ENCODE data around the gene GPR34.
"Not testable (repeated sequence)": the region's sequence is repeated elsewhere in the genome, so short reads cannot be mapped to it uniquely, and the experiment has no call there.

The GPR34 gene, protein sequence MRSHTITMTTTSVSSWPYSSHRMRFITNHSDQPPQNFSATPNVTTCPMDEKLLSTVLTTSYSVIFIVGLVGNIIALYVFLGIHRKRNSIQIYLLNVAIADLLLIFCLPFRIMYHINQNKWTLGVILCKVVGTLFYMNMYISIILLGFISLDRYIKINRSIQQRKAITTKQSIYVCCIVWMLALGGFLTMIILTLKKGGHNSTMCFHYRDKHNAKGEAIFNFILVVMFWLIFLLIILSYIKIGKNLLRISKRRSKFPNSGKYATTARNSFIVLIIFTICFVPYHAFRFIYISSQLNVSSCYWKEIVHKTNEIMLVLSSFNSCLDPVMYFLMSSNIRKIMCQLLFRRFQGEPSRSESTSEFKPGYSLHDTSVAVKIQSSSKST

DNA sequence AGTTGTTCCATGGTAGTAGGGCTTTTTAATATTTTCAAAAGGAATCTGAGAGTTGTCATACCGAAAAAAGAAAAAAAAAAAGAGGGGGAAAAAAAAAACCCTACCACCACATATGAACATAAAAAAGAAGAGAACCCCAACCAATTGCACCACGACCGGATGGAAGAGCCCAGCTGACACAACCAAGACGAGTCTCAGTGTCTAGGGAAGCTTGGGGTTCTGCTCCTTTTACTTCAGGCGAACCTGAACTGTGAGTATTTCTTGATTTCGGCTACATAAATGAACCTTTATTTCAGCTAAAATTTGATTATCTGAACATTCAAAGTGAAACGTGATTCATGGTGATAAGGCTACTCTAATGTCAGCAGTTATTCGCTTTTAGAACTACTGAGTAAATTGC is at the start of gene GPR34:
TSS of gene GPR34 (plus strand) at position 139 of the 400 bp plus-strand sequence. CDS start 6,661 bp downstream, outside the sequence.
- no peak for DNase-seq (ENCODE audit: low read depth in 2 of 2)

DNA sequence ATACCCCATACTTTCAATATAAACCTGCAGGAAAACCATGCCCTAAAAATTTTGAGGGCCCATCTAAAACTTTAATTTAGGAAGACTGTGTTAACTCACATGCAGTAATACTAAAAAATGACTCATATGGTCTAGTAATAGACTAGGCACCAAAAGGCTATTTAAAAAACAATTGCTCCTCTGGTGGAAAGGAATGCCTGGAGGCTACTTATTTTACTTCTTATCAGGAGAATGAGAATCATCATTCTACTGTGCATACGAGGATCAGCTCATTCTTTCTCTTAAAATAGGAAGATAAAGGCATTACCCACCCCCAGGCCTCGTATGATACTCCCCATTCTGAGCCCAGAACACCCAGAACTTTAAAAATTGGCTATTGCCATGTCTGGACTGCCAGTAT is 42.6 kb upstream of the GPR34 start:
- not testable (repeated sequence) for DNase-seq (ENCODE audit: low read depth in 2 of 2)

DNA sequence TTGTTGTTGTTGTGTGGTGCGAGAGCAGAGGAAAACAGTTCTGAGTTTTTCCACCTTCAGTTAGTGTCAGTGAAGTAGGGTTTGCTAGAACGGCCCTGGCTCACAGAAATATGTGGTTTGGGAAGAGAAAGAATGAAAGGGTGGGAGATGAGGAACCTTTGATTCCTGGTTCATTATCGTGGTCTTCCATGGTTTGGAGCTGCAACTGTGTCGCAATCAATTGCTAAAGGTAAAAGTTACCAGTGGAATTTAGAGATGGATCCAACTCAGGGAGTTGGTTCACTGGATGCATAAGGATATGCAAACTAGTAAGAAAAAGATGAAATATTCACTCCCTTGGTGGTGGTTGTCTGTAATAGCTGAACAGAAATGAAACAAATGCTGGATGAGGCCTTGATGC is 35.6 kb upstream of the GPR34 start:
- DNase-seq (ENCODE audit: low read depth in 2 of 2), result no peak

DNA sequence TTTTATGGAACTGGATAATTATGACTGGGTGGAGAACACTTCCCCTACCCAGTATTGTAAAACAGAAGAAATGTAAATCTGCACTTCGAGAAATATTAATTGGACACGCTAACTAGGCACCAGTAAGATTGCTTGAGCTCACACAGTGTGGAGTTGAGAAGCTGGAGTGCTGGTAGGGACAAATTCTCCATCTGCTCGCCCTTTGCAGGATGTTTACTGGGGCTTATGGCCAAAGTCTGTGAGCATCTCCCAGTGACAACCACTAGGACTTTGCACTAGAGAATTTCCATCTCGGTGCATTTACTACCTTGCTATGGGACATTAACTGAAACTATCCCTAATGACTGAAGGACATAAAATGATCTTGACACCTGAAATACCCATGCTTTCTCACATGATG is 33.7 kb upstream of the GPR34 start:
- DNase-seq (ENCODE audit: low read depth in 2 of 2), result no peak

DNA sequence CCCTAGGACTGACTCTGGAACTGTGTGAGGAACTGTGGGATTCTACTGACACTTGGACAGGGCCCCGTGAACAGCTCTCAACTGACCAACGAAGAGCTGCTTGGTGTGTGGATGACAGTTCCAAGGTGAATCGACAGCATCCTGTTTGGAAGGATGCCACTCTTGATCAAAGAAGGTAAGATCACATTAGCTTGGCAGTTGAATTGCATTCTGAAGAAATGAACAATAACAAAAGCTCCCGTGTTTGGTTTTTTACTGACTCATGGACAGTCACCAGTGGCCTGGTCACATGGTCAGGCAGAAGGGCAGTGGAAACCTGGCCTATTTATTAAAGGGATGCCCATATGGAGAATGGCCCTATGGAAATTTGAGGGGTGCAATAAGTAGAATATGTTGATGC is 33.1 kb upstream of the GPR34 start:
- DNase-seq (ENCODE audit: low read depth in 2 of 2), result no peak

DNA sequence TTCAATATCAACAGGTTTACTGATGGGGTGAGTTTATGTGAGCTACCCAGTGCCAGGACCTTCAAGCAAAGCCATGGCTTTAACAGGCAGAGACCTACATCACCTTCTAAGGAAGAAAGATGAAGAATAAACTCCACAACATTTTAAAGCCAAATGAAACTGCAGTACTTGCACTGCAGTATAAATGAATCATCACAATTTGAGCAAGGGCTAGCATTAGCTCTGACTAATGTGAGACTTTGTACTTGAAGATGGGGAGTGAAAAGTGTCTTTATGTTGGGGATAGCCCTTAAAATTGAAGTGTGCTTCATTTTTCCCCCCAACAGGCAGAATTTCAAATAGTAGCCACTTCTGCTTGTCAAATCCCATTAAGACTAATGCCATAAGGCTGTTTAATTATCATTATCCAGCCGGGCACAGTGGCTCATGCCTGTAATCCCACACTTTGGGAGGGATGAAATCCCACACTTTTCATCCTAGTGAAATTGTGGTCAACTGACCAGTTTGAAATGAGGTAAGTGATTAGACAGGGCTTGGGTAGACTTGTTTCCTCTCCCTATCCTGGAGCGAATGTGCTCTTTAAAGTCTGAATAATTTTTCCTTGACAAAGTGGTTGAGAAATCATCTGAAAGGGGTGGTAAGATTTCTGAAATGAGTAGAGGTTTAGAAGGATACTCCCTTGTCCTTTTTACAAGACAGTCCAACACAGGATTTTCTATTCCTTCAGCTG is 27.2 kb upstream of the GPR34 start:
- no peak for DNase-seq (ENCODE audit: low read depth in 2 of 2)

DNA sequence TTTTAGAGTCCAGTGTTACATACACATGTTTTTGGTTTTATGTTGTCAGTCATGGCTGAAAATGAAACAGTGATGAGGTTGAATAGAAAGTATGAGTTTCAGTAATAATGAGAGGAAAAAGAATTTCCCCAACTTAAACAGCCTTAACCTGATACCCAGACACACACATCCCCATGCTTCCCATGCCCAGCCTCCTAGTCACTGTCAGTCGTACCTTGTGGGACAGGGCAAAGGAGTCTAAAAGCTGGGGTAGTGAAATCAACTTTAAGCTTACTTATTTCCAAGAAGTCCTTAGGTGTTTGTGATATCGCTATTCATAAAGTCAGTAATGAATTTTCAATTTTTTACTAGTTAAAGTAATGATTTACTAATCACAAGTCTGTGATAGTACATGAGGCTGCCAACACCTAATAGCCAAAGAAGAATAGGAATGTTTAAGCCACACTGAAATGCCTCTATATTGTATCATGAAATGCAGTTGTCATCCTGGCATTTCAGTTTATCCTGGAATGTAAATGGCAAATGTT is 24.3 kb upstream of the GPR34 start:
- no peak for DNase-seq (ENCODE audit: low read depth in 2 of 2)

DNA sequence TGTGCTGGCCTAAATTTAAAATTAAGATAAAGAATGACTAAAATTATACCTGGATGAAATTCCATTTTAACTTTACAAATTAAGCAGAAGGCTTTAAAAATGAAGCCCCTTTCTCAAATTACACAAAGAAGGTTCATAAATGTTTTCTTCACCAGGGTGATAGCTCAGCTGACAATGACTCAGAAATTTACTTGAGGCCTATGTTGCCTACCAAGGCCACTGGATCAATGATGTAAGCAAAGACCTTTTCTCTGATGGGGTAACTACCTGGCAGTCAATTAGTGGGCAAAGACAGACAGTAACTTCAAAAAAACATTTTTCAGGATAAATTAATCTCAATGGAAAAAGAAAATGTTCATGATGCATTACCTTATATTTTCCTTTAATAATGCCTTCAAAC is 23.9 kb upstream of the GPR34 start:
- no peak for DNase-seq (ENCODE audit: low read depth in 2 of 2)

DNA sequence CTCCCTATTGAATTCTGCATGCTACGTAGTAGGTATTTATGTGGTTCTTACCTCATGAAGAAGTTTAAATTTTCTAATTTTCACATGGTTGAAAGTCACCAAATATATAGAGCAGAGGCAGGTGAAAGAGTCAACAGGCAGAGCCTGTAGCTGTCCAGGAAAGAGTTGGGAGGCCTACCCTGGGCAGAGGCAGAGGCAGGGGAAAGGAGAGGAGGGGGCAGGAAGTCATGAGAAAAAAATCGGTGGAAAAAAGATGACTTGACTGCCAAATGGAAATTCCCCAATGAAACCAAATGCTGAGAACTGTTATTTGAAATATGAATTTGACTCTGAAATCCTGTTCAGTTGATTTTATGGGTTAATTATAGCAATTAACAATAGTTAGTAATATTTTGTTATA is 23.1 kb upstream of the GPR34 start:
- no peak for DNase-seq (ENCODE audit: low read depth in 2 of 2)

DNA sequence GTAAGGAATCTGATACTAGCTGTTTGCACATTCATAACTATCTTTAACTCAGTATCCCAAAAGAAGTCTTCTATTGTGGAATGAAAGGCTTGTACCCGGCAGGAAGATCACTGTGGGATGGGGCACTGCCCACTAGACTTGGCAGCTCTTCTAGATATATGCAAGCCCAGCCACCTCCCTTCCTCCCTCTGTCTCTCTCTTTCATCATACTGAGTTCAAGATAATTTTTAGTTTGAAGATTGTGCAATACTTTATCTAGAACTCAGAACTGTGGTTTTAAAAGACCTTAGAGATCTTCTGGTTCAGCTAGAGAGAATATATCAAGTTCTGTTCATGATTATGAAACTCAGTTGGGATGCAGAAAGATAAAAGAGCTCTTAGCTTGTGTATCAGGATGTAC is 22.5 kb upstream of the GPR34 start:
- DNase-seq (ENCODE audit: low read depth in 2 of 2), result no peak

DNA sequence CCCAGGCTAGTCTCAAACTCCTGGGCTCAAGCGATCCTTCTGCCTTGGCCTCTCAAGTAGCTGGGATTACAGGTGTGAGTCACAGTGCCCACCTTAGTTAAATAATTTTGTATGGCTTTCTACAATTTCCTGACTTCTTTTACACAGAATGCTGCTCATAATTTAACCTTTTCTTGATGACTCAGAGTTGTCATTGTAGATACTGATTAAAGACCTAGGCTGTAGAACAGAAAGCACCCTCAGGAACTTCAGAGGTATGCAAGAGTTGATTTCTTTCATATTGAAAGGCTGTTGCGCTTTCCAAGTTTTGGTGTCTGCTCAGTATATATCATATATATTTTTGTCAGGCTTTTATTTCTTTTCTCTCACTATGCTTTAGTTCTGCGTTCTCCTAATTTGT is 21.1 kb upstream of the GPR34 start:
- DNase-seq (ENCODE audit: low read depth in 2 of 2), result no peak

DNA sequence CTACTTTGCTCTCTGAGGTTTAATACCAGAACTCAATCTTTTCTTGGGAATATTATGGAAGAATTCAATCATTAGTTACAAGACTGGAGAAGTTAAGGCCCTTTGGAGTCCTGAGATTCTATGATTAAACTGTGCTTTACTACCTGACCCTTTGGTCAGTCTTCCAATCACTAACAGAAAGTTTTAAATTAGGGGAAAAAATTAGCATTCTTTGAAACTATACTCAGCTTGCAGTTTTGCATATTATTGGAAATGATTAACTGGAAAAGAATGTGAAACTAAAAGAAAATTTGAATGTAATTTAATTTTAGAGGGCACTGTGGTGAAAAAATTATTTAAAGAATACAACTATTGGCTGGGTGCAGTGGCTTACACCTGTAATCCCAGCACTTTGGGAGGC is 18.7 kb upstream of the GPR34 start:
- no peak for DNase-seq (ENCODE audit: low read depth in 2 of 2)

DNA sequence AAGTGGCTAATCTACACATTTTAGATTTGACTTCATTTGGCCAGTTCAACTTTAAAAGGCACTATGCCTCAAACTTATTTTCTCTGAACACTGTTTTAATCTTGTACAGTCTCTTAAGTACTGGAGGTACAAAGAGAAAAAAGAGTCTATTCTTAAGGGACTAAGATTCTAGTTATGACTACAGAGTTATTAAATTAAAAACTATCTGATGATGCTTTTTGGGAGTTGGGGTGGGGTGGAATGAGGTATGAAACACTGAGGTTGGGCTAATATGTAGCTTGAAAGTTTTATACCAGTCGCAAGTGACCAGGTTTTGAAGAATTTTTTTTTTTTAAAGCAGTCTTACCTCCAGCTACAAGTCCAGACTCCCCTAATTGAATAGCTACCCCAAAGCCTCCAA is 17.7 kb upstream of the GPR34 start:
- DNase-seq (ENCODE audit: low read depth in 2 of 2), result no peak

DNA sequence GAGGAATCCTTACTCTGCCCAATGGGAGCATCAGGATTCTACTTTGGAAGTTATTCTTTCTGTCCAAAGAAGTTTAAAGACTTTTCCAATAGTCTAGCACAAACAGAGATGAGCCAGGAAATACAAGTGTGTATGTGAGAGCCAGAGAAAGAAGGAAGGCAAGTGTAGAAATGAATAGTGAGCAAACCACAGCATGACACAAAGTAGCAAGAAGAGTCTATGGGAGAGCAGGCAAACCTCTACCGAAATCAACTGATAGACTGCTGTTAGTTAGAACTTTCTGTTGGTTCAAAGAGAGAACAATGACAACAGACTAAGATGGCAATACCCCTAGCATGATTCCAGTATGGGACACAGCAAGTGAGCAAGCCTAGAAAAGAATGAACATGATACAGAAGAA is 16.1 kb upstream of the GPR34 start:
- DNase-seq (ENCODE audit: low read depth in 2 of 2), result no peak

DNA sequence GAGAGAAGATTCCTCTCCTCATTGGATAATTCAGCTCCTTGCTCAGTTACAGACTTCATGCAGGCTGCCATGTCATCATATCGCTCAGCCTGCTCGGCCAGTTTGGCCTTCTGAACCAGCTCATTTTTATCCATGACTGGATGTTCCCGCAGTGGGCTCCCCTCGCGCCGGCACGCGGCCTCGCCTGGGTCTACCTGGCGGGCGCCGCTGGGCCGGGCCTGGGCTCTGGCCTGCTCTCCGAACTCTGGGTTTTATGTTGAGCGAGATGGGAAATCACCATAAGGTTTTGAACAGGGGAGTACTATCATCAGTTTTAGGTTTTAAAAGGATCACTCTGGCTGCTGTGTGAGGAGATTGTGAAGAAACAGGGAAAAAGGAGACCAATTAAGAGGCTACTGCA is 12.4 kb upstream of the GPR34 start:
- not testable (repeated sequence) for DNase-seq (ENCODE audit: low read depth in 2 of 2)

DNA sequence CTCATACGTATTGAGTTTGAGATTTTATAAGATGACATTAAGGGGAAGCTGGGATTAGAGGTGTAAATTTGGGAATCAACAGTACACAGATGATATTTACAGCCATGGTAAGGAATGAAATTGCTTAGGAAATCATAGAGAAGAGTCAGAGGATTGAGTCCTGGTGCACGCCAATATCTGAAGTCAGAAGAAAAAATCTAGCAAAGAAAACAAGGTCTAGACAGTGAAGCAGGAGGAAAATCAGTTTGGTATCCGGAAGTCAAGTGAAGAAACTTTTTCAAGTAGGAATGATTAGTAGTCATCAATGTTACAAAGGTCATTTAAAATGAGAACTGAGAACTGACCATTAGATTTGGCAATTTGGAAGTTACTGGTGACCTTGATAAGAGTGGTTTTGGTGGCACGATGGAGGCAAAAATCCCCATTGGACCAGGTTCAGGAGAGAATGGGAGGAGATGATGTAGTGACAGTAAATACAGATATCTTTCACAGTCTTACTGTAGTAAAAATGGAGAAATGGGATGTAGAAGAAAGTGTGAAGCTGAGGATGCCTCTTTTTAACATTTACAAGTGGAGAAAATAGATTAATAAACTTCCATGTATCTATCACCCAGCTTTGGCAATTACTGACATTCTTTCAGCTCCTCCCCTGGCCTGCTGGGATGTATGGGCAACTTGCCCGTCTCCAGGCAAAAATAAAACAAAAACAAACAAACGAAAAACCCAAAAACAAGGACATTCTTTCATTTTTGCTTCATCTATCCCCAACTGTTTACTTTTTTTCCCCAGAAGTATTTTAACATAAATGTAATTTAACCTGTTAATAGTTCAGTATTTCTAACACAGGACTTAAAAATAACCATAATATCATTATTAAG is 11.4 kb upstream of the GPR34 start:
- DNase-seq (ENCODE audit: low read depth in 2 of 2), result no peak

DNA sequence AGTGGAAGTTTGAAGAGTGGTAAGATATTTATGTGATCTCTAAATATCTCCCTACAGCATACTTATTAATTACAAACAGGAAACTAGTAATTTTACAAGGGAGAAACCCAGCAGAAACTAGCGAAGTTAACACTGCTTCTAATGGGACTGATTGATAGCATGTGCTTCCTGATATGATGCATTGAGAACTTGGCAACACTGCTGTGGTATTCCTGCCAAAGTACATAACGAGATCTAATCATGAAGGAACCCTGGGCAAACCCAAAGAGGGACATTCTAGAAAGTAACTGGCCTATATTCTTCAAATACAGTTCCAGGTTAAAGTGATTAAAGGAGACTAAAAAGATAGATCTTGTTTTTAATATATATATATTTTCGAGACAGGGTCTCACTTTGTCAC is 4.6 kb upstream of the GPR34 start:
- no peak for DNase-seq (ENCODE audit: low read depth in 2 of 2)

DNA sequence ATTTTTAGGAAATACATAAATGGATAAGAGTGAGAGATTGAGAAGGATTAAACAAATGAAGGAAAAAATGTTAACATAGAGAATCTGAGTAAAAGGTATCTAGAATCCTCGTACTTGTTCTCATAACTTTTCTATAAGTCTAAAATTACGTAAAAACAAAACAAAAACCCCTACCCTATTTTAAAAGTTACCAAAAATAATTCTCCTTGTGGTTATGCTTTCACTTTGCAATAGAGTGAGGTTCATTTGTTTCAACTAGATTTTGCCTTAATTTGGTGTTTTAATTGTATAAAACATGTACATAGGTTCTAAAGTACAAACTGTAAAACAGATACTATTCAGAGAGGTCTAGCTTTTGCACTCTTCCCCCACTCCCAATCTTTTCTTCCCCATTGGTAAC is 3.8 kb upstream of the GPR34 start:
- DNase-seq (ENCODE audit: low read depth in 2 of 2), result no peak

DNA sequence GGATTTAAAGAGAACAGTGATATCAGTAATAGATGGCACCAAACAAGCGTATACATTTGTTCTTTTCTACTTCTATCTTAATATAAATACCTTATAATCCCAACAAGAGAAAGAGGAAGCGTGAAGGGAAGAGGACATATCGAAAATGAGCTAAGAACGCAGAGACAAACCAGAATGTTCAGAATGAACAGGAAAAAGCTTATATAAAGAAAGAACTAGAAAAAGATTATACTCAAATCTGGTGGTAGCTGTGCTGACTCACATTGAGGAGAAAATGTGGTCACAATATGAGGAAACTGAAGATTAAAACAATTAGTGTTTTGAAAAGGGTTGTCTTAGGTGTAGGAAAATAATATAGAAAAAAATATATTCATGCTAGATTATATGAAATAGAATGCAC is 2.0 kb upstream of the GPR34 start:
- DNase-seq (ENCODE audit: low read depth in 2 of 2), result no peak

DNA sequence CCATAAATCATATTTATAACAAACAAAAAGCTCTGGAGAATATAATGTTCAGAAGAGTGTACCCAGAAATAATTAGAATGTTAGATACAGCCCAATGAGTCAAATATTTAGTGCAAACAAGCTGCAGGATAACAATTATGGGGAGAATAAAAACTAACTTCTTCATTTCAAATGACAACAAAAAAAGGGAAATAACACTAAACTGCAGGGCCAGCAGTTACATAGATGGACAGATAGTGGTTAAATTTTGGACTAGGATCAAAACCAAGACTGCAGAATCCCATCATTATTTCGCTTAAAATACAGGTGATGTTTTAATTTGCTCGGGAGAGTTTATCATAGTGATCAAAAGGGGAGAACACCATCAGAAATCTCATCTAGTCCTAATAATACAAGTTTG is 617 bp upstream of the GPR34 start:
- DNase-seq (ENCODE audit: low read depth in 2 of 2), result no peak

DNA sequence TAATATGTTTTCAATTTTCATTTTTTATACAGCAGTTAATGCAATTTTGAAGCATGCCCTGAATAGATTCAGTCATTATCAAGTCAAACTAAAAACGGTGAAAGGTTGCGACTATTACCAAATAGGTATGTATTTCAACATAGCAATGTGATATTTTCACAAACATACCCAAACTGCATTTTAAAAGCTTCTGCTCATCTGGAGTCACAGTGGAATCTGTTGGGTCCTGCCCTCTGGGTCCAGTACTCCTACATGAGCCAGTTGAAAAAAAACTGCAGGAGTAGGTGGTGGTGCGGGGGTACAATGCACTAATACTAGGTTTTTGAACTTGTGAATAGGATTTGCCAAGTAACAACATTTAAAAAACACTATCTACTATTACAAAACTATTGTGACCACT is 938 bp downstream of the GPR34 start:
- no peak for DNase-seq (ENCODE audit: low read depth in 2 of 2)

DNA sequence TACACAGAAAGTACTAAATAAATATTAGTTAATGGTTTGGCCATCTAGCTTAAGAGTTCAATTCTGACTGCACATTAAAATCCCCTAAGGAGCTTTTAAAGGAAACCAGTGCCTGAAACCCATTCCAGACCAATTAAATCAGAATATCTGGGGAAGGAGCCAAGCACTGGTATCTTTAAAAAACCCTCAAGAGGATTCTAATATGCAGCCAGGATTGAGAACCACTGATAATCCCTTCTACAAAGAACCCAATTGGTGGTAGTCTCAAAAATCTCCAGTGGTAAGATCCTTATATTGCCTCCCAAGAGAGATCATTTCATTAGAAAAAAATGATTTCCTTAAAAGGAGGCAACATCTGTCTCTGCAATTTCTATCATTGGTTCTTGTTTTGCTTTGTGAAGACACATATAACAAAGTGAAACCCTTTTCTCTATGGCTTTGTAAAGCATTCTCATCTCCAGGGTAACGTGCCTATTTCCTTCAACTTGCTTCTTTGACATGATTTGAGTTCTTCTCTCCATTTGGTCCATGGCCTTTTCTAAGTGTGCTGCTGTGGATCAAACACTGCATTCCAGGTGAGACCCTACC is 3.5 kb downstream of the GPR34 start:
- no peak for DNase-seq (ENCODE audit: low read depth in 2 of 2)

Data from stimulated activated CD8-positive, alpha-beta memory T cell treated with anti-CD3 and anti-CD28 coated beads, Interleukin-15, amount 100 ng/mL, for 48 hours (primary cell).